ENCODE data around the gene CDKAL1.

- TF ChIP-seq CTCF (IDR thresholded peaks at IDR 0.05; ENCODE audit: low read length) (no peak), EZH2phosphoT487 (IDR thresholded peaks at IDR 0.05; ENCODE audit: low read length) (no peak), EZH2 (optimal IDR thresholded peaks at IDR 0.05; ENCODE audit: low read depth, low read length) (no peak)
Measured at GRCh38 chr6:20777801-20778200, 243.5 kb downstream of the CDKAL1 start.
